RWPE1 (cell line): ENCODE results near the gene CAMK2B.

Source experiments
- CTCF ChIA-PET: fragments of 350-600 bp; sonication (Branson Sonifier 250); formaldehyde crosslinking; extraction: SDS; loops from one replicate; lab custom pipeline; 2021; lab: Yijun Ruan, JAX
- POLR2A ChIA-PET: fragments of 400-600 bp; formaldehyde crosslinking; extraction: SDS; loops from one replicate; lab custom pipeline; 2020; ENCODE audit warnings: antibody characterized with exemption; ENCODE audit not compliant: low non-redundant PET; lab: Yijun Ruan, JAX
- DNase-seq: peaks from one replicate; pipeline ENCODE4 v3.0.0; 2012; ENCODE audit warnings: low spot score
- H3K27ac ChIP-seq: fragments of 450-650 bp; 2 replicates; pipeline ENCODE4 v1.5.1; 2017
- CTCF ChIP-seq: fragments of 450-650 bp; conservative IDR thresholded peaks from 2 replicates; pipeline ENCODE4 v1.5.1; 2017; ENCODE audit warnings: low read depth, mild to moderate bottlenecking

CAMK2B gene

GRCh38 chr7:44276571-44277221 lies 48.7 kb downstream of the CAMK2B start:
- CTCF ChIA-PET, result no interaction called here
- no peak for TF ChIP-seq CTCF
- DNase-seq, result no peak
- H3K27ac ChIP-seq, result no peak overlapping the region
- POLR2A ChIA-PET, result no interaction called here

DNA sequence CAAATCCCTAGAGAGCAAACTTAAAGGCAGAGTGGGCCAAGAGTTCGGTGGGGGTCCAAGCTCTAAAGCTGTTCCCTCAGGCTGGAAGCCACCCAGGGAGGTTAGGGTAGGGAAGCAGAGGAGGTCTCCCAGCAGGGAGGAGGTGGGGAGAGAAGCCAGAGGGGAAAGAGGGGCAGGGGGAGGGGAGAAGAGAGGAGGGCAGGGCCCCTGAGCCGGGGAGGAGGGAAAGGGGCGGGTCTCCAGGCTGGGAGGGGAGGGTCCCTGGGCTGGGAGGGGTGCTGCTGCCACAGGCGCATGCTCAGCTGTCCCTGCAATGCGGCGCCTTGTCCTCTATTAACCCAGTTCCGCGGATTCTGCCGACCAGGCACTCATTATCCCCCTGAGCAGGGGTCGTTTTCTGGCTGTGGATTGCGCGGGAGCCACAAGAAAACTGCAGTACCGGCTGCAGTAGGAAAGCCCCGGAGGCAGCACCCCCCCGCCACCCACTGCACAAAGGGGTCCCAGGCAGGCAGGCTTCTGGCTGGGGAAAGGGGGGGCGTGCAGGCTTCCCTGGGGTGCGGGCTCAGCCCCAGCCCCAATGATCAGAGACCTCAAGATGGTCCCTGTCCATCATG lies 49.3 kb downstream of the CAMK2B start:
- H3K27ac ChIP-seq, result no peak overlapping the region
- TF ChIP-seq CTCF, result no peak
- no peak for DNase-seq
- ChIA-PET POLR2A (no interaction called here), CTCF (interaction anchor here (0.6 kb wide), 1 partner anchor 28 kb away, joined by 3 read pairs; no protein-coding TSS in a partner anchor)

GRCh38 chr7:44275146-44275545 lies 50.2 kb downstream of the CAMK2B start:
- no peak for TF ChIP-seq CTCF
- no peak overlapping the region for H3K27ac ChIP-seq
- POLR2A ChIA-PET, result no interaction called here
- CTCF ChIA-PET, result no interaction called here
- DNase-seq, result no peak

DNA sequence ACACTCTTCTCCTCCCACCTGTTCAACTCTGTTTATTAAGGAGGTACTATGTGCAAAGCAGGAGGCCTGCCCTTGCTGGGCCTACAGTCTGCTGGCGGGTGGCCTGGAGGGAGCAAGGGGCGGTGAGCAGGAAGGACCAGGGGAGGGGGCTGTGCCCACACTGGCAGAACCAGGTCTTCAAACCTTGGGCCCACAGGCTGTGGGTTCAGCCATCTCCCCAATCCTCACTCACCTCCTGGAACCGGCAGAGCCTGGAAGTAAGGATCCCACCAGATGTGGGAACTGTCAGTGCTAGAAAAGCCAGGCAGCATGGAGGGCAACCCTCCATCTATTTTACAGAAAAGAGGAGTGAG lies 50.8 kb downstream of the CAMK2B start:
- POLR2A ChIA-PET, result no interaction called here
- DNase-seq, result no peak
- CTCF ChIA-PET, result no interaction called here
- no peak overlapping the region for H3K27ac ChIP-seq
- TF ChIP-seq CTCF, result no peak

DNA sequence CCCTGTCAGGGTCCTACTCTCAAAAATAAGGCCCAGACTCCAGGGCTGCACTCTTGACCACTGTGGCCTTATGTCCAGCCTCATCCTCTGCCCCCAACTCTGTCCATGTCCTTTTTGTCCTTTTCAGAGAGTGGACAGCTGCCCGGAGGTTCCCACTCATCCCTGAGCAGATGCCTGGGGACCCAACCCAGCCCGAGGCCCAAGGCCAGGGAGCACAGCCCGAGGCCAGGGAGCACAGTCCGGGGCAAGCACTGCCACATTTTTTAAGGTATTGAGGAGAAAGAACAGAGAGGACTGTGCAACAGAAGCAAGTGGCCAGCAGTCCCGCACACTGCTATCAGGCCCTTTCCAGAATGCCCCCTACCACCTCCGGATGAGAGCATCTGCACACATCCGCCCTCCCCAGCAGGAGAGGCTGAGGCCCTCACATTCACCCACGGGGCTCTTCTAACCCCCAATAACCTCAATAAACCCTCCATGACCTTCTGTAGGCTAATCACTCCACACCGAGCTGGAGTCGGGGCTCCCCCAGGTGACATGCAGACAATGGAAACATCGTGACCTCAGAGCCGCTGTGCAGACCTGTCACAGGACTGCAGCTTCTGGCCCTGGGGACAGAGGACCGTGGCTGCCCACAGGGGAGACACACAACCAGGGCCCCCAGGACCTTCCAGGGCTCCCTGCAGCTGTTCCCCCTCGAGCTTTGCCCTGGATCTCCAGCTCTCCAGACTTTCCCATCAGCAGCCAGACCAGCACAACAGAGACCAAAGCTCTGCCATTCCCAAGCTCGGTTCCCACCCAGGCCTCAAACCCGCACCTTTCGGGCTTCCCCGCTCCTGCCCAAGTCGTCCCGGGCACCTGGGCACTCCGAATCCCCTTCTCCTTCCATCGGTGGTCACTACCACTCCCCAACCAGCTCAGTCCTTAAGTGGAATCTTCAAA lies 51.4 kb downstream of the CAMK2B start:
- no peak for TF ChIP-seq CTCF
- ChIA-PET POLR2A (no interaction called here), CTCF (no interaction called here)
- H3K27ac ChIP-seq, result no peak overlapping the region
- DNase-seq, result no peak

DNA sequence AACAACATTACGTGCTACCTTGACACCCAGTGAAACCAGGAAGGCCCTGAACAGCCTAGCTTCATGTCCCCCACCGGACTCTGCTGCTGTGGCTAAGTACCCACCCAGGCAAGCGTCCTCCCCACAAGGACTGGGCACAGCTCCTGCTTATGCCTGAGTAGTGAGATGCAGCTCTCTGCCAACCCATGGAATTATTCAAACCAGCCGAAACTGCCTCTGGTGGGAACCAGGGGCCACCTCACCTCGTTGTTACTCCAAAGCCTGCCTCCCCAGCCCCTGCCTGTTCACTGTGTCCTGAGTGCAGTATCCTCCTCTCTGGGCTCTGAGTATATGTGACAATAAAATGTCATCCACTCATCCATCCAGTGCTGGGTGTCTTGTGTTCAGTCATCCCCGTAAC lies 52.4 kb downstream of the CAMK2B start:
- ChIA-PET POLR2A (no interaction called here), CTCF (no interaction called here)
- no peak for TF ChIP-seq CTCF
- no peak overlapping the region for H3K27ac ChIP-seq
- no peak for DNase-seq
